ENCODE results near the gene SERTAD1.

The SERTAD1 gene

DNA sequence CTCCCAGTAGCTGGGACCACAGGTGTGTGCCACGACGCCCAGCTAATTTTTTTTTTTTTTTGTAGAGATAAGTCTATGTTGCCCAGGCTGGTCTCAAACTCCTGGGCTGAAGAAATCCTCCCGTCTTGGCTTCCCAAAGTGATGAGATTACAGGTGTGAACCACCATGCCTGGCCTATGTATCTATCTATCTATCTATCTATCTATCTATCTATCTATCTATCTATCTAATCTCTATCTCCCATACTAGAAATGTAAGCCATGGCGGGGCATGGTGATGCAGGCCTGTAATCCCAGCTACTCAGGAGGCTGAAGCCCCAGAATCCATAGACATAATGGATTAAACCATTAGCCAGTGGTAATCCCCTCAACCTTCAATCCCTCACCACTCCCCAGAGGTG is 24.9 kb upstream of the SERTAD1 start:
- no peak overlapping the region for H3K4me3 ChIP-seq (ENCODE audit: low read depth, low read length)
- DNase-seq (ENCODE audit: low read depth): no peak
- TF ChIP-seq, protein P1, sequence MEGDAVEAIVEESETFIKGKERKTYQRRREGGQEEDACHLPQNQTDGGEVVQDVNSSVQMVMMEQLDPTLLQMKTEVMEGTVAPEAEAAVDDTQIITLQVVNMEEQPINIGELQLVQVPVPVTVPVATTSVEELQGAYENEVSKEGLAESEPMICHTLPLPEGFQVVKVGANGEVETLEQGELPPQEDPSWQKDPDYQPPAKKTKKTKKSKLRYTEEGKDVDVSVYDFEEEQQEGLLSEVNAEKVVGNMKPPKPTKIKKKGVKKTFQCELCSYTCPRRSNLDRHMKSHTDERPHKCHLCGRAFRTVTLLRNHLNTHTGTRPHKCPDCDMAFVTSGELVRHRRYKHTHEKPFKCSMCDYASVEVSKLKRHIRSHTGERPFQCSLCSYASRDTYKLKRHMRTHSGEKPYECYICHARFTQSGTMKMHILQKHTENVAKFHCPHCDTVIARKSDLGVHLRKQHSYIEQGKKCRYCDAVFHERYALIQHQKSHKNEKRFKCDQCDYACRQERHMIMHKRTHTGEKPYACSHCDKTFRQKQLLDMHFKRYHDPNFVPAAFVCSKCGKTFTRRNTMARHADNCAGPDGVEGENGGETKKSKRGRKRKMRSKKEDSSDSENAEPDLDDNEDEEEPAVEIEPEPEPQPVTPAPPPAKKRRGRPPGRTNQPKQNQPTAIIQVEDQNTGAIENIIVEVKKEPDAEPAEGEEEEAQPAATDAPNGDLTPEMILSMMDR (IDR thresholded peaks at IDR 0.05; ENCODE audit: low read depth, low read length, missing control alignments): no peak
- in situ Hi-C loops (cut with HindIII; ENCODE audit: low sequenced_read_pairs): no loop called here

GRCh38 chr19:40449506-40449905 is 23.7 kb upstream of the SERTAD1 start:
- in situ Hi-C loops (cut with HindIII; ENCODE audit: low sequenced_read_pairs): loop anchor here (10.0 kb wide), 1 partner anchor 105 kb away; no protein-coding TSS in a partner anchor
- H3K4me3 ChIP-seq (ENCODE audit: low read depth, low read length): no peak overlapping the region
- TF ChIP-seq, protein P1 (IDR thresholded peaks at IDR 0.05; ENCODE audit: low read depth, low read length, missing control alignments): no peak
- no peak for DNase-seq (ENCODE audit: low read depth)

DNA sequence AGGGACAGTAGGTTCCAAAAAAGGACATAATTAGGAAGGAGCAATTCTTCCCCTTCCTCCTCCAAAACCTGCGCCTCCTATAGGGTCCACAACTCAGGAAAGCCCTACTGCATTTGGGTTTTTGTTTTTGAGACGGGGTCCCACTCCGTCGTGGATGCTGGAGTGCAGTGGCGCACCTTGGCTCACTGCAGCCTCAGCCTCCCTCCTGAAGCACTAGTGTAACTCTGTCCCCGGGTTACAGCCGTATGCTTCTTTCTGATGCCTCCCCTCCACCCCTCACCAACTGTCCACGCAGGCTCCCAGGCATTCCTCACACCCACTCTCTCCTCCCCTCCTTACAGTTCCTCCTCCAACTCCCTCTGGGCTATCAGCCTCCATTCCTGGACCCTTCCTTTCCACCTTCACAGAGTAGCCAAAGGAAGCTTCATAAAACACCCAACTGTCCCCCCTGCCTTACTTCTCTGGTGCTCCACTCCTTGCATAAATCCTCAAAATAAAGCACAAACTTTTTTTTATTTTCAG is 20.5 kb upstream of the SERTAD1 start:
- no peak overlapping the region for H3K4me3 ChIP-seq (ENCODE audit: low read depth, low read length)
- TF ChIP-seq, protein P1 (IDR thresholded peaks at IDR 0.05; ENCODE audit: low read depth, low read length, missing control alignments): no peak
- in situ Hi-C loops (cut with HindIII; ENCODE audit: low sequenced_read_pairs): loop anchor here (10.0 kb wide), 1 partner anchor 108 kb away; no protein-coding TSS in a partner anchor
- DNase-seq (ENCODE audit: low read depth): no peak

DNA sequence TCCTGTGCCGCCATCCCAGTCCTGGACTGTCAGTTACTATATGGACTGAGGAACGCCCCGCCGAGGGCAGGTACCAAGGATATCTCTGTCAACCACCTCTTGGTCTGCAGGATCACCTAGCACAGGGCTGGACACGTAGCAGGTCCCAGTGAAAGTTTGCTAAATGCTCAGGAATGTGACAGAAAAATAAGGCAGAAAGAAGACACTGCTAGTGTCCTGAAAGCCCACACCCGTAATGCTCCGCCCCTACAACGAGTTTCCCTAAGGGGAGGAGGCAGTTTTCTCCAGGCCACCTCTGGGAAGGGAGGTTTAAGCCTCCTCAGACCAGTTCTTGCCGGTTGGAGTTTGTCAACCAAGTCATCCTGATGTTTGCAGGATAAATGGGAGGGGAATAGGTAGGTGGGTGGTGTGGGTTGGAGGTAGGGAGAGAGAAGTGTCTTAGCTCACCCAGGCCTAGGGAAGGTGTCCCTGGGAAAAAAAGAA is 20.0 kb upstream of the SERTAD1 start:
- no peak overlapping the region for H3K4me3 ChIP-seq (ENCODE audit: low read depth, low read length)
- TF ChIP-seq, protein P1 (IDR thresholded peaks at IDR 0.05; ENCODE audit: low read depth, low read length, missing control alignments): no peak
- no peak for DNase-seq (ENCODE audit: low read depth)
- in situ Hi-C loops (cut with HindIII; ENCODE audit: low sequenced_read_pairs): loop anchor here (10.0 kb wide), 1 partner anchor 109 kb away; no protein-coding TSS in a partner anchor

DNA sequence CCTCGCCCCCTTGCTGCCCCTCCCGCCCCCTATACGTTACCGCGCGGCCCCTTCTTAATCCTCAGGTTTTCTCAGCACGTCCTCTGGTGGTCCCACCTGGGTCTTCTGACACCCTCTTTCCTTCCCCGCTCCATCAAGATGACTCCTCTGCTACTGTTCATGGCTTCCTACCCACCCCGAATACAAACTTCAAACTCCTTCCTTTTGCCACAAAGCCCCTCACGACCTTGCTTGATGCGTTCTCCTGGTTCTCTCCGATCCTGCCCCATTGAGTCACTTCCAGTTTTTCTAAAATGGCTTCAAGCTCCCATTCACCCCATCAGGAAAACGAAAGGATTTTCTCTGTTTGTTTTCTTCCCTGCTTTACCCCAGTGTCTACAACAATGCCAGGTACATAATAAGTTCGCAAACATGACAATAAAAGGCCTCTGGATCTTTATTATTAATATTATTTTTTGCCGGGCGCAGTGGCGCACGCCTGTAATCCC is 19.1 kb upstream of the SERTAD1 start:
- peak overlapping the region; percentile 100 for H3K4me3 ChIP-seq (ENCODE audit: low read depth, low read length)
- in situ Hi-C loops (cut with HindIII; ENCODE audit: low sequenced_read_pairs): loop anchor here (10.0 kb wide), 1 partner anchor 110 kb away; no protein-coding TSS in a partner anchor
- TF ChIP-seq, protein P1 (IDR thresholded peaks at IDR 0.05; ENCODE audit: low read depth, low read length, missing control alignments): peak; percentile 26
- no peak for DNase-seq (ENCODE audit: low read depth)

GRCh38 chr19:40444000-40444824 is 18.4 kb upstream of the SERTAD1 start, which contains the start of gene SERTAD3:
SERTAD3 (minus strand) TSS chr19:40444335; CDS start chr19:40442080, 2,255 bp downstream.
- TF ChIP-seq, protein P1 (IDR thresholded peaks at IDR 0.05; ENCODE audit: low read depth, low read length, missing control alignments): no peak
- DNase-seq (ENCODE audit: low read depth): peak; percentile 78

More at GRCh38 chr19:40444000-40444824, 18.4 kb upstream of the SERTAD1 start, which contains the start of gene SERTAD3:
- H3K4me3 ChIP-seq (ENCODE audit: low read depth, low read length): peak within 1 kb of the TSS; percentile 100
- in situ Hi-C loops (cut with HindIII; ENCODE audit: low sequenced_read_pairs): loop anchor here (10.0 kb wide), 1 partner anchor 111 kb away; no protein-coding TSS in a partner anchor

Measured in astrocyte of the cerebellum (primary cell).